ENCODE data around the gene CRADD.

CRADD gene

DNA sequence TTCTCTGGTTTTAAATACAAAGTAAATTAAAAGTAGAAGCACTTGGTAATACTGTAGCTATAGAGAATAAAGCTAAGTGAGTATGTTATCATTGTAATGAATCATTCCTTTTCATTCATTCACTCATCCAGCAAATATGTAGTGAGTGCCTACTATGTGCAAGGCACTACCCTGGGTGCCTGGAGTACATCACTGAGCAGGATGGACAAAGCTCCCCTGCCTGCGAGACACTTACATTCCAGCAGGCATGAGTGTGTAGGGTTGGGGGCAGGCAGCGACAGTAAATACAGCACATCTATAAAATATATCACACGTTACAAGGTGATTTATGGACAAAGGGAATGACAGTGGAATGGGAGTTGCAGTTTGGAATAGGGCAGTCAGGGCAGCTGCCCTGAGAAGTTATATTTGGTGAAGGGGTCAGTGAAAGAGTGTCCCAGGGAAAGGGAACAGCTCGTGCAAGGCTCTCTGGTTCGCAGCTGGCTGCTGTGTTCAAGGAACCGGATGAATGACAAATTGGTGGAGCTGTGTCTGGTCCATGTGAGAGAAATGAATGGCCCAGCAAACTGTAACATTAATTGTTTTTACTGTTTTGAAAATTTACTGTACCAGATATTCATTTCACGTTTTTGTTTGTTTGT, 159.6 kb downstream of the CRADD start:
- Histone ChIP-seq H3K9me3 (ENCODE audit: control insufficient read depth in 1 of 2, low read length in 2 of 2) (no peaks in the 10 kb centered on the region), H3K27me3 (ENCODE audit: low read depth, low read length) (no peaks in the 10 kb centered on the region), H3K27ac (ENCODE audit: low read length) (no peak overlapping the region), H3K36me3 (ENCODE audit: control insufficient read depth in 1 of 2, insufficient read depth in 2 of 2, low read length in 2 of 2) (no peaks in the 10 kb centered on the region), H3K4me1 (ENCODE audit: control insufficient read depth in 1 of 2, insufficient read depth in 2 of 2, low read length in 2 of 2) (peaks cover 0 to 3% of the 10 kb centered on the region in 2 donors), H3K4me3 (ENCODE audit: low read depth in 1 of 2, low read length in 2 of 2) (no peak overlapping the region)

DNA sequence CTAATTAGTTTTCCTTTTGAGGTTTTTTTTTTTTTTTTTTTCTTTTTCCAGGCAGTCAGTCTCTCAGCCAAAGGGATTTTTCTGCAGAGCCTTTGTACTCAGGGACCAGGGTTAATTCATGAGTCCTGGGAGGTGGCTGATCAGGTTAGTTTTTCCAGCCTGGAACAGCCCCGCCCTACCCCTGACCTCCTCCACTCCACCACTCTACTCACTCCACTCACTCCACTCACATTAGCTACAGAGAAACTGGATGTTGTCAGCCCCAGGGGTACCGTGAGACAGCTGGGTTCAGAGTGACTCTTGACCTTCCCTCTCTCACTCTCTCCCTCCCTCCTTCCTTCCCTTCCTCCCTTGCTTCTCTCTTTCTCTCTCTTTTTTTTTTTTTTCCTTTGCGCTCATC, 161.0 kb downstream of the CRADD start:
- Histone ChIP-seq H3K27me3 (ENCODE audit: low read depth, low read length) (no peaks in the 10 kb centered on the region), H3K4me3 (ENCODE audit: low read depth in 1 of 2, low read length in 2 of 2) (no peak overlapping the region), H3K36me3 (ENCODE audit: control insufficient read depth in 1 of 2, insufficient read depth in 2 of 2, low read length in 2 of 2) (no peaks in the 10 kb centered on the region), H3K9me3 (ENCODE audit: control insufficient read depth in 1 of 2, low read length in 2 of 2) (no peaks in the 10 kb centered on the region), H3K4me1 (ENCODE audit: control insufficient read depth in 1 of 2, insufficient read depth in 2 of 2, low read length in 2 of 2) (peaks cover 0 to 3% of the 10 kb centered on the region in 2 donors), H3K27ac (ENCODE audit: low read length) (no peak overlapping the region)

DNA sequence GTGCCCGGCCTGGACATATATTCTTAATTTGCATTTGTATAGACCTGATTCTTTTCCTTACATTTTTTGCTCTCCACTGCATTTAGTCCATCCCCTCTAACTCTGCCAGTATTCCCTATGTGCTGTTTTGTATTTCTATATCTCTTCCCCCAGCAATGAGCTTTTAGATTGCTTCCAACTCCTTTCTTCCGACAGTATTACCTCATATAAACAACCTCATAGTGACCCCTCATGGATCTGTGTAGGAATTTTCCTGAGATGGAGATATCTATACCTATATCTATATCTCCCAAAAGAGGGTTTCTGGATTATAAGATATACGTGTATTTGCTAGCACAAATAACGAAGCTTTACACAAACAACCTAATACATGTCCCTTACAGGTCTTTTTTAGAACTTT, 161.9 kb downstream of the CRADD start:
- Histone ChIP-seq H3K36me3 (ENCODE audit: control insufficient read depth in 1 of 2, insufficient read depth in 2 of 2, low read length in 2 of 2) (no peaks in the 10 kb centered on the region), H3K27ac (ENCODE audit: low read length) (no peak overlapping the region), H3K4me3 (ENCODE audit: low read depth in 1 of 2, low read length in 2 of 2) (no peak overlapping the region), H3K4me1 (ENCODE audit: control insufficient read depth in 1 of 2, insufficient read depth in 2 of 2, low read length in 2 of 2) (peaks cover 0 to 3% of the 10 kb centered on the region in 2 donors), H3K9me3 (ENCODE audit: control insufficient read depth in 1 of 2, low read length in 2 of 2) (no peaks in the 10 kb centered on the region), H3K27me3 (ENCODE audit: low read depth, low read length) (no peaks in the 10 kb centered on the region)

DNA sequence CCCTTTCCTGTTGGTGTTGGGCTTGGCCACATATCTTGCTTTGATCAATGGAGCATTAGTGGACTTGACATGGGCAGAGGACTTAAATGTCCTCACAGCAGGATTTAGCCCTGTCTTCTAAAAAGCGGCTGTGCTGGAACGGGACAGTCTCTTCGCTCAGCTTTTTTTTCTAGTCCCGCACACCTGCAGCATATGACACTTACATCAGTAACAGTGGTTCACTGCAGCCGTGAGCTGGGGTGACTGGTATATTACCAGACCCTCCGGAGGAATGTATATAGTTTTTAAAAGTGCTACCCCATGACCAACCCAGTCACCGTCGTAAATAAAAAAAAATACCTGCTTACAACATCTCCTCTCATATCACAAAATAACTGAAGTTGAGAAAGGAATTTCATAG, 164.5 kb downstream of the CRADD start:
- H3K27me3 ChIP-seq (ENCODE audit: low read depth, low read length) = no peaks in the 10 kb centered on the region
- no peaks in the 10 kb centered on the region for H3K36me3 ChIP-seq (ENCODE audit: control insufficient read depth in 1 of 2, insufficient read depth in 2 of 2, low read length in 2 of 2)
- H3K9me3 ChIP-seq (ENCODE audit: control insufficient read depth in 1 of 2, low read length in 2 of 2) = no peaks in the 10 kb centered on the region
- no peak overlapping the region for H3K27ac ChIP-seq (ENCODE audit: low read length)
- no peak overlapping the region for H3K4me3 ChIP-seq (ENCODE audit: low read depth in 1 of 2, low read length in 2 of 2)
- peaks cover 0 to 3% of the 10 kb centered on the region in 2 donors for H3K4me1 ChIP-seq (ENCODE audit: control insufficient read depth in 1 of 2, insufficient read depth in 2 of 2, low read length in 2 of 2)

DNA sequence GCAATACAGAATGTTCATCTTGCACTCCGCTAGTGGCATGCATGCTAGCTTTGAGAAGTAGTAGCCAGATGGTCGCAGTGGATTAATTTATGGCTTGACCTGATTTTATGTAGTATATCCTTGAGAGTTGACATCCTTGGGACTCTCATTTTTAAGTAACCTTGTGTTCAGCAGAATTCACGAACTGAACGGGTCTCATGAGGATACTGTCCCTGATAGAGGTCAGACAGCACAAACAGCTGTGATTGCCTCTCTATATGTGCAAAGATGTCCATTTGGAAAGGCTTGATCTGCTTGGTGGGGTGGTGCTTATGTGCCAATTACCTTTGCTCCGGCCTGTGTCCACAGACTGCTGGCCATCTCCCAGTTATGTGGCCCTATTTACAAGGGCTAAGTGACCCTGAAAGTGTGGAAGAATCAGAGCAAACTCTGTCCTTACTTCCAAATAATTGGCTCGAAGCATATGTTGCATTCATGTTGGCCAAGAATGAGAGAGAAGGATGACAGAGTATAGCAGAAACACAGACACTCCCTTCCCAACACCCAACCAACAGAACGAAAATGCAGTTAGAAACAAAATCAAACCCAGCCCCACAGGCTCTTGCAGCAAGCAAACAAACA, 167.1 kb downstream of the CRADD start:
- no peaks in the 10 kb centered on the region for H3K9me3 ChIP-seq (ENCODE audit: control insufficient read depth in 1 of 2, low read length in 2 of 2)
- H3K4me1 ChIP-seq (ENCODE audit: control insufficient read depth in 1 of 2, insufficient read depth in 2 of 2, low read length in 2 of 2) = peaks cover 4 to 5% of the 10 kb centered on the region in 2 donors
- H3K4me3 ChIP-seq (ENCODE audit: low read depth in 1 of 2, low read length in 2 of 2) = no peak overlapping the region
- H3K27me3 ChIP-seq (ENCODE audit: low read depth, low read length) = no peaks in the 10 kb centered on the region
- H3K27ac ChIP-seq (ENCODE audit: low read length) = no peak overlapping the region
- H3K36me3 ChIP-seq (ENCODE audit: control insufficient read depth in 1 of 2, insufficient read depth in 2 of 2, low read length in 2 of 2) = no peaks in the 10 kb centered on the region

DNA sequence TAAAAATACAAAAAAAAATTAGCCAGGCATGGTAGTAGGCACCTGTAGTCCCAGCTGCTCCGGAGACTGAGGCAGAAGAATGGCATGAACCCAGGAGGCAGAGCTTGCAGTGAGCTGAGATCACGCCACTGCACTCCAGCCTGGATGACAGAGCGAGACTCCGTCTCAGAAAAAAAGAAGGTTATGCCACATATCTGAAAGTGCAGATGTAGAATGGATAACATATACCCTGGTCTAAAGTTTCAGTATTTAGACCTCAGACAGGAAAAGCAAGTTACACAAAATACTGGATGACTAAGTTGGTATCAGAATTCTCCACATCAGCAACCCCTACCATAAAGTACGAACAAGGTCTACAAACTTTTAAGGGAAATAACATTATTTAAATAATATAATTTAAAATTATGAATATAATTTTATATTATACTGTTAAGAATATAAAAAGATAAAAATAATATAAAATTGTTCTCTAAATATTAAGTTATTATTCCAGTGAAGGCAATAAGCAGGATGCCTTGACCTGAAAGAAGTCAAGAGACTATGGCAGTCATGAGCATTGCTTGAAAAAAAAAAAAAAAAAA, 169.9 kb downstream of the CRADD start:
- Histone ChIP-seq H3K36me3 (ENCODE audit: control insufficient read depth in 1 of 2, insufficient read depth in 2 of 2, low read length in 2 of 2) (no peaks in the 10 kb centered on the region), H3K4me3 (ENCODE audit: low read depth in 1 of 2, low read length in 2 of 2) (no peak overlapping the region), H3K9me3 (ENCODE audit: control insufficient read depth in 1 of 2, low read length in 2 of 2) (no peaks in the 10 kb centered on the region), H3K27me3 (ENCODE audit: low read depth, low read length) (no peaks in the 10 kb centered on the region), H3K4me1 (ENCODE audit: control insufficient read depth in 1 of 2, insufficient read depth in 2 of 2, low read length in 2 of 2) (peaks cover 4 to 5% of the 10 kb centered on the region in 2 donors), H3K27ac (ENCODE audit: low read length) (no peak overlapping the region)

DNA sequence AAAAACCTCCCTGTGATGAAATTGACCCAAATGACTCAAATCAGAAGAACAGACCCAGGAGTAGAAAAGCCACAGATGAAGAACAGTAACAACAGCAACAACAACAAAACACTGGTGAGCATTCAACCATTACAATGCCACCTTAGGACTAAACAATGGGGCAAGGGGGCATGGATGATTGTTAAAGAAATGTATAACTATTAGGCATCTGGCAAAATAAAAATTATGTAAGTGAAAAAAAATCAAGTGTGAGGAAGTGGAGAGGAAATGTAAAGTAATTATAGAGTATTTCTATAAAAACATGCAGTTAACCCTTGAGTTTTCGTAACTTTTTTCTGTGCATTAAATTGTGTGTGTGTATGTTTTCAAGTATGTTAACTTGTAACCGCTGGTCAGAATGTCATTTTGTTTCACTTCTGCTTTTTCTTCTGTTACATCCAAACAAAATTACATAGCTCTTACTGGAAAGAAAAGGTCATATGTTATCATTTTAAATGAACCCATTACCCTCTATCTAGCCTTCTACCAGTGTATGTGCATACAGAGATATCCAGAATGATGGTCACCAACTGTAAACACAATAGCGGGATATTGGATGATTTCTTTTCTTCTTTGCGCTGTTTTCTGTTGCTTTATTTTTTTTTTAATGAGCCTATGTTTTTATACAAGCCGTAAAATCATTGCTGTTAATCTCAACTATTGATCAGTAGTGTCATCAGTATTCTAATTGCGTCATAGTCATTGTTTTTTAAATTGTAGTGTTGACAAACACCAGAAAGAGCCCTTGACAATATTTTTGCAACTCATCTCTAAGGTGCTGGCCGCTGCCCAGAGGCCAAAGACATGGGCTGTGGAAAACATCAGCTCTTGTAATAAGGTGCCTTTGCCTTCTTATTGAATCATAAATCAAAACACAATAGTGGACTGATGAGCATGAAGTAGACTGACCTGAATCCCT, 170.6 kb downstream of the CRADD start:
- peaks cover 4 to 5% of the 10 kb centered on the region in 2 donors for H3K4me1 ChIP-seq (ENCODE audit: control insufficient read depth in 1 of 2, insufficient read depth in 2 of 2, low read length in 2 of 2)
- no peaks in the 10 kb centered on the region for H3K36me3 ChIP-seq (ENCODE audit: control insufficient read depth in 1 of 2, insufficient read depth in 2 of 2, low read length in 2 of 2)
- H3K9me3 ChIP-seq (ENCODE audit: control insufficient read depth in 1 of 2, low read length in 2 of 2) = no peaks in the 10 kb centered on the region
- H3K27me3 ChIP-seq (ENCODE audit: low read depth, low read length) = no peaks in the 10 kb centered on the region
- no peak overlapping the region for H3K4me3 ChIP-seq (ENCODE audit: low read depth in 1 of 2, low read length in 2 of 2)
- H3K27ac ChIP-seq (ENCODE audit: low read length) = peak overlapping the region; percentile 12

DNA sequence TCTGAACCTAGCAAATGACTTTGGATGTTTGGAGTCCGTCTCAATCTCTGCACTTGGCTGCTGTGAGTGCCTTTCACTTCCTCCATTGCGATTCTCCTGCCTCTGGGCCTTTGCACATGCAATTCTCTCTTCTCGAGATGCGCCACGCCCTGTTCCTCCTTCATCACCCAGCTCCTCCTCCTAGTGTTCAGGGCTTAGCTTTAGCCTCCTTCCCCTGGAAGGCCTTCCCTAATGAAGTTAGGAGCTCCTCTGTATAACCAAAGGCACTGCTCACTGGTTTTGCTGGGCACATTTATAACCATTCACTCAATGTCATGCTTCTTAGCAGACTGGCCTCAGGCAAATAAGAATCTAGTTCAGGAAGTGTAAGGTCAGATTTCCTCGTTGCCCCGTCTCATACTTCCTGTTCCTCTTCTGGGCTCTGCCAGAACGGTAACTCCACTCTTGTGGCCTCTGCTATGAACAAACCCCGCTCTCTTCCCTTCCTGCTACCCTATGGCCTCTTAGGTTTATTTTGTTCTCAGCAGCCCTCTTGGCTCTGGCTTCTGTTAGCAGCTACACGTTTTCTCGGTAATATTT, 171.4 kb downstream of the CRADD start:
- Histone ChIP-seq H3K4me3 (ENCODE audit: low read depth in 1 of 2, low read length in 2 of 2) (no peak overlapping the region), H3K27me3 (ENCODE audit: low read depth, low read length) (no peaks in the 10 kb centered on the region), H3K36me3 (ENCODE audit: control insufficient read depth in 1 of 2, insufficient read depth in 2 of 2, low read length in 2 of 2) (no peaks in the 10 kb centered on the region), H3K4me1 (ENCODE audit: control insufficient read depth in 1 of 2, insufficient read depth in 2 of 2, low read length in 2 of 2) (peaks cover 4 to 5% of the 10 kb centered on the region in 2 donors), H3K9me3 (ENCODE audit: control insufficient read depth in 1 of 2, low read length in 2 of 2) (no peaks in the 10 kb centered on the region), H3K27ac (ENCODE audit: low read length) (peak overlapping the region; percentile 12)

DNA sequence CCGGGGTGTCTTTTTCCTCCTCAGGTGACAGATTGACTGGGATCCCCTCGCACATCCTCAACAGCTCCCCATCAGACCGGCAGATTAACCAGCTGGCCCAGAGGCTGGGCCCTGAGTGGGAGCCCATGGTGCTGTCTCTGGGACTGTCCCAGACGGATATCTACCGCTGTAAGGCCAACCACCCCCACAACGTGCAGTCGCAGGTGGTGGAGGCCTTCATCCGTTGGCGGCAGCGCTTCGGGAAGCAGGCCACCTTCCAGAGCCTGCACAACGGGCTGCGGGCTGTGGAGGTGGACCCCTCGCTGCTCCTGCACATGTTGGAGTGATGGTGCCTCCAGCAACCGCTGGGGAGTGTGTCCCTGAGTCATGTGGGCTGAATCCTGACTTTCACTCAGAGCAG, 172.8 kb downstream of the CRADD start:
- no peaks in the 10 kb centered on the region for H3K27me3 ChIP-seq (ENCODE audit: low read depth, low read length)
- H3K9me3 ChIP-seq (ENCODE audit: control insufficient read depth in 1 of 2, low read length in 2 of 2) = no peaks in the 10 kb centered on the region

DNA sequence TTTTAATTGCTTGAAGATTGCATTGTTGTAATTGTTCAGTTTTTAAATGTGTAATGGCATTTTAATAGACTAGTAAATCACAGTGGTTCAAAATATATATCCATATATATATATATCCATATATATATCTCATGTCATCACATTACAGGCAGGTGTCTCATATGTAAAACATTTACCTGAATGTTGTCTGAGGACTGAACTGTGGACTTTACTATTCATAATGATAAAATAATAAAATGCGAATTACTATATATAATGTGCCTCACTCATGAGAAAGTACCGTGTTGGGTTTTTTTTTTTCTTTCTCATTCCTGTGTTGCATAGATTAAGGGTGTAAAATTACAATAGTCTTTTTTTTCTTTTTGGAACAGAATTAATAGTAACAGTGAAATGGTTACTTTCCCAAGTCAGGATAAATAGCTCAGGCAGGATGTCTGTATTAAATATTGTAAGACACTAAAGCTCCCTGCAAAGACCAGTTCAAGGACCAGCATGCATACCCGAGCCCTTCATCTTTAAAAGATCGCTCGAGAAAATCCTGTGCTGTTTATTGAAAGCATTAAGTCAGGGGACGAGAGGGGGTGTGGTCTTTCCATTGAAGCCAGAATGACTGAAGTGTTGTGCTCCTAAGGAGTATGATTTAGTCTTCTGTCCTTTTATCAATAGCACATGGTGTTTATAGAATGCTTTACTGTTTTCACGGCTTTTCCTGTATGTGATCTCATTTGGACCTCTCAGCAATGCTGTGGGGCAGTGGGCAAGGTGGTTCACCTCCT, 173.5 kb downstream of the CRADD start:
- H3K27me3 ChIP-seq (ENCODE audit: low read depth, low read length) = no peaks in the 10 kb centered on the region
- H3K4me3 ChIP-seq (ENCODE audit: low read depth in 1 of 2, low read length in 2 of 2) = no peak overlapping the region
- H3K9me3 ChIP-seq (ENCODE audit: control insufficient read depth in 1 of 2, low read length in 2 of 2) = no peaks in the 10 kb centered on the region
- peaks cover 4 to 5% of the 10 kb centered on the region in 2 donors for H3K4me1 ChIP-seq (ENCODE audit: control insufficient read depth in 1 of 2, insufficient read depth in 2 of 2, low read length in 2 of 2)
- peaks cover 0 to 3% of the 10 kb centered on the region in 2 donors for H3K36me3 ChIP-seq (ENCODE audit: control insufficient read depth in 1 of 2, insufficient read depth in 2 of 2, low read length in 2 of 2)
- no peak overlapping the region for H3K27ac ChIP-seq (ENCODE audit: low read length)

More for the DNA sequence above, 172.8 kb downstream of the CRADD start:
- Histone ChIP-seq H3K27ac (ENCODE audit: low read length) (no peak overlapping the region), H3K36me3 (ENCODE audit: control insufficient read depth in 1 of 2, insufficient read depth in 2 of 2, low read length in 2 of 2) (no peaks in the 10 kb centered on the region), H3K4me3 (ENCODE audit: low read depth in 1 of 2, low read length in 2 of 2) (no peak overlapping the region), H3K4me1 (ENCODE audit: control insufficient read depth in 1 of 2, insufficient read depth in 2 of 2, low read length in 2 of 2) (peaks cover 4 to 5% of the 10 kb centered on the region in 2 donors)

Measured in muscle layer of duodenum (tissue), 2 donors.